GM18867 (cell line): ENCODE results near the gene SLC16A2.

Source experiments
- ATAC-seq: cut with Tn5 transposase; IDR thresholded peaks from one replicate; pipeline ENCODE4 v1.9.1; 2021; ENCODE audit warnings: mild to moderate bottlenecking, moderate library complexity; ENCODE audit not compliant: unreplicated experiment

SLC16A2 gene

DNA sequence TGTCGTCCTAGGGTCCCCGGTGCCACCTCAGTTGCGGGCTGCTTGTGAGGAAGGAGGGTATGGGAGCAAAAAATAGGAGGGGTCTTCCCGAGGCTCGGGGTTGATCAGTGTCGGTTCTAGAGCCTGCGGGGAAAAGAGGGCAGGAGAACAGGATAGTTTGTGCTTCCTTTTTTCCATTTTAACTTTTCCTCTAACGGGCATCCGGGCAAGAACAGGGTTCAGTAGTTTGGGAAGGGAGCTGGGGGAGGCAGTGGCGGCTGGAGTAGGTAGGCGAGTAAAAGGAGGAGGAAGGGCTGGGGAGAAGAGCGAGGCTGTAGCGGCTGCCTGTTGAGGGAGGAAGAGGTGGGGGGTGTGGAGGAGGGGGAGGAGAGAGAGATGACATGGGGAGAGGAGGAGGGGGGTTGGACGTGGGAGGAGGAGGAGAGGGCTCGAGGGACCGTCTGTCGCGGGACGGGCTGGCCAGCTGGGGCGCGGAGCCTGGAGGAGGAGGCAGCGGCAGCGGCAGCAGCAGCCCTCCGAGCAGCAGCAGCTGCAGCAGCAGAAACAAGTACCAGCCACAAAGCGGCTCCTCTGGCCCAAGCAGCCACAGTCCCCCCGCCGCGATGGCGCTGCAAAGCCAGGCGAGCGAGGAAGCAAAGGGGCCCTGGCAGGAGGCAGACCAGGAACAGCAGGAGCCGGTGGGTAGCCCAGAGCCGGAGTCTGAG lies at the start of gene SLC16A2:
SLC16A2 (plus strand) TSS at position 458 of the 704 bp plus-strand sequence; CDS start at position 603, 145 bp downstream.
- no peak for ATAC-seq

- ATAC-seq: no peak
Observed at GRCh38 chrX:74372272-74372671, 49.0 kb upstream of the SLC16A2 start.

DNA sequence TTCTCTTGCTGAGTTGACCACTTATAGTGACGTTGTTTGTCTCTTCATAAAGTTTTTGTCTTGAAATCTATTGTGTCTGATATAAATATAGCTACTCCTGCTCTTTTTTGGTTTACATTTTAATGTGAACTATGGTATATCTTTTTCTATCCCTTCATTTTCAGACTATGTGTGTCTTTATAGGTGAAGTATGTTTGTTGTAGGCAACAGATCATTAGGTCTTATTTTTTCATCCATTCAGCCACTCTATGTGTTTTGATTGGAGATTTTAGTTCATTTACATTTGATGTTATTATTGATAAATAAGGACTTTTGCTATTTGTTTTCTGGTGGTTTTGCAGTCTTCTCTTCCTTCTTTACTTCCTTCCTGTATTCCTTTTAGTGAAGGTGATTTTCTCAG lies 44.0 kb upstream of the SLC16A2 start:
- no peak for ATAC-seq

- ATAC-seq: peak; percentile 89
Observed at GRCh38 chrX:74382613-74383012, 38.7 kb upstream of the SLC16A2 start.

- no peak for ATAC-seq
Observed at GRCh38 chrX:74383611-74384010, 37.7 kb upstream of the SLC16A2 start.

DNA sequence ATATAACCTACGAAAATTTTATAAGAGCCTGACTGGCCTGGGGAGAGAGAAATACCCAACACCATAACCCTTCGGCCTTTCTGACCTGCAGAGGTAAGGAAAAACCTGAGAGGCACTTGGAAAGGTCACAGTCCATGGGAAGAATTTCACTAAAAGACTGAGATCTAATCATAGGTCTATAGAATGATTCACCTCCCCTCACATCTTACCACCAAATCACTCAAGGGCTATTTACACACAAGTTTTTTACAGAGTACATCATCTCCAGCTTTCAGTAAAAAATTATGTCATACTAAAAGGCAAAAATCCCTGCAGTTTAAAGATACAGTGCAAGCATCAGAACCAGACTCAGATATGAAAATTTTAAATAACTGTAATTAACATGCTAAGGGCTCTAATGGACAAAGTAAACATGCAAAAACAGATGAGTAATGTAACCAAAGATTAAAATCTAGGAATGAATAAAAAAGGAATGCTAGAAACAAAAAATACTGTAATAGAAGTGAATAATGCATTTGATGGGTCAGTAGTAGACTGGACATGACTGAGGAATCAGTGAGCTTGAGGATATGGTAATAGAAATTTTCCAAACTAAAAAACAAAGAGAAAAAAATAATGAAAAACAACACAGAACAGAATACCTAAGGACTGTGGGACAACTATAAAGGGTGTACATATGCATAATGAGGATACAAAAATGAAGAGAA lies 32.1 kb upstream of the SLC16A2 start:
- no peak for ATAC-seq

DNA sequence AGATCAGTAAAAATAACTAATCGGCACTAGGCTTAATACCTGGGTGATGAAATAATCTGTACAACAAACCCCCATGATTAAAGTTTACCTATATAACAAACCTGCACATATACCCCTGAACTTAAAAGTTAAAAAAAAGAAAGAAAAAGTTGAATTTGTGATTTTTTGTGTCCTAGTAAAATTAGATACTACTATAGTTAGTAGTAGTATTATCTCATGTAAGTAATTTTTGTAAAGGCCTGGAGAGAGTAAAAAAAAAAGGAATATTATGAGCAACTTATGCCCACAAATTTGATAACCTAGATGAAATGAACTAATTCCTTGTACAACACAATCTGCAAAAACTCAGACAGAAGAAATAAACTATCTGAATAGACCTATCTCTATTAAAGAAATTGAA lies 25.7 kb upstream of the SLC16A2 start:
- ATAC-seq: no peak

DNA sequence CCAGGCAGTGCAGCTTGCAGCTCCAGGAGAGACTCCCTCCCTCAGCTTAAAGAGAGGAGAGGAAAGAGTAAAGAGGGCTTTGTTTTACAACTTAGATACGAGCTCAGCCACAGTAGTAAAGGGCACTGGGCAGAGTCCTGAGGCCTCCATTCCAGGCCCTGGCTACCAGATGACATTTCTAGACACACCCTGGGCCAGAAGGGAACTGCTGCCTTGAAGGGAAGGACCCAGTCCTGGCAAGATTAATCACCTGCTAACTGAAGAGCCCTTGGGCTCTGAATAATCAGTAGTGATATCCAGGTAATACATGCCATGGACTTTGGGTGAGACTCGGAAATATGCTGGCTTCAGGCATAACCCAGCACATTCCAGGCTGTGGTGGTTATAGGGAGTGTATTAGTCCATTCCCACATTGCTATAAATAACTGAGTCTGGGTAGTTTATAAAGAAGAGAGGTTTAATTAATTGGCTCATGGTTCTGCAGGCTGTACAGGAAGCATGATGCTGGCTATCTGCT lies 15.3 kb upstream of the SLC16A2 start:
- ATAC-seq: no peak

GRCh38 chrX:74408304-74408703 lies 13.0 kb upstream of the SLC16A2 start:
- peak; percentile 71 for ATAC-seq

GRCh38 chrX:74419864-74420195 lies 1.5 kb upstream of the SLC16A2 start:
- ATAC-seq: no peak

DNA sequence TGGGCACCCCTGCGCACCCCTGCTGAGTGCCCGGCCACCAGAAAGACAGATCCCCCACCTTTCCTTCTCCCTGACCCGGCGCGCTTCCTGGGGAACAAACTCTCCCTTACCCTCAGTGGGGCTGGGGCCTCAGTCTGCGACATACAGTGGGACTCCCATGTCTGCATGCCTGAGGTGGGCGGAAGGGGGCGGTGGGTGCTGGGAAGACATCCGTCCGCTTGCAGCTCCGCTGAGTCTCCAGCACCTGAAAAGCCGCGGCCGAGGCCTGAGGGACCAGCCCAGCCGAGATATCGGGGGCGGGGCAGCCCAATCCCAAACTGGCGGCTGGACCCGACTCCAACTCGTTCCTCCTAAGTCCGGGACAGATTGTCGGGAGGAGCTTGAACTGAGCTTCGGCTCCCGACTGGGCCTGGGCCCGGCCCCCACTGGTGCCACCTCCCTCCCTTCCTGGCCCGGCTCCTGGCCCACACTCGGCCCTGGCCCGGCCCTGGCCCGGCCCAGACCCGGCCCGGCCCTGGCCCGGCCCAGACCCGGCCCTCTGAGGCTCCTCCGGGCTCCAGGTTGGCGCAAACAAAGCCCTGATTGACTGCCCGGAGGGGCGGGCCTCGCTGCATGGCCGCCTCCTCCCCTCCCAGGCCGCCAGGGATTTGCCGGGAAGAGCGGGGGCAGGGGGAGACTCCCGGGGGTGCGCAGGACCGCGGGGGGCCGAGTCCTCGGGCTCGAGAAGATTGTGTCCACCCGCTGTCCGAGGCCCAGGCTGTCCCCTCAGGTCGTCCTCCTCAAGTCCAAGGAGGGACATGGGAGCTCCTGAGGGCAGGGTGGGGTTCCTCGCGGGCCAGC lies 877 bp upstream of the SLC16A2 start:
- ATAC-seq: no peak

DNA sequence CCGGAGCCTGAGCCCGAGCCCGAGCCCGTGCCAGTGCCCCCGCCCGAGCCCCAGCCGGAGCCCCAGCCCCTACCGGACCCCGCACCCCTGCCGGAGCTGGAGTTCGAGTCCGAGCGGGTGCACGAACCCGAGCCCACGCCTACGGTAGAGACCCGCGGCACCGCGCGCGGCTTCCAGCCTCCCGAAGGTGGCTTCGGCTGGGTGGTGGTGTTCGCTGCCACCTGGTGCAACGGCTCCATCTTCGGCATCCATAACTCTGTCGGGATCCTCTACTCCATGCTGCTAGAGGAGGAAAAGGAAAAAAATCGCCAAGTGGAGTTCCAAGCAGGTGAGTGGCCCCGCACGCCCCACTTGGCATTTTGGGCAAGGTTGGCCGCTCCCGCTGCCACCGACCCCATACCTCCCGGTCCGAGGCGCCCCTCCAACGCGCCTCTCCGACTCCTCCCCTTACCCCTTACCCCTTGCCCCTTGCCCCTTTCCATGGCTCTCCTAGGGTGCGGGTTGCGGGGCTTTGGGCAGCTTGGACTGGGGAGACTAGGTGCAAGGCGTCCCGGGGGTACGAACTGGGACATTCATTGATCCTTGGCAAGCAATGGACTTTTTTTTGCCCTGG lies 553 bp downstream of the SLC16A2 start:
- no peak for ATAC-seq

DNA sequence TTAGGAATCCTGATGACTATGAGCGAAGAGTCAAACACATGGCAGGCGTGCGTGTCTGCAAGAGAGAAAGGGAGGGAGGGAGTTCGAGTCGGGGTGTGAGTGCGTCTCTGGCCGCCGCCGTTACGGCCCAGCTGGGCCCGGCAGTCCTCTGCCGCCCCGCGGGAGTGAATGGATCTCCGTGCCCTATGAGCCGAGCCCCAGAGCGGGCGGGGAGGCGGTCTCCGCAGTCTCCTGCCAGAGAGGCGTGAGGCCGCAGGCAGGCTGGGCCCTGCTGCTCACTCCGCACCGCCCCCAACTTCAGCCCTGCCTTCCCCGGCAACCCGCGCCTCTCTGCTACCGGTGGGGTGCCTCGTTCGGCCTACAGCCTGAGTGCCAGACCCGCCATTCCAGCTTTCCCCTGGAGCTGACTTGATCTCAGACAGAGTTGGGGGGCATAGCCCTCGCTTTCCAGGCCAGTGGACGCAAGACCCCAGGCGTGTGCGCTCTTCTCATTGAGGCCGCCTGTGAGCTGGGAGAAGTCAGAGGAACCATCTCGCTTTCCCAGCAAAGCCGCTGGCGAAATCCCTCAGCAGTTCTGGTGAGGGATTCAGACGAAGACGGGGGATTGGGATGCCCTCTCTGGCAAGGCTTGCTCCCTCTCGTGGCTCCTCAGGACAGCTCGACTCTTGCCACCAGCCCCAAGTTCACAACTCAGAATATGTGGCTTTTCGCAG lies 1.4 kb downstream of the SLC16A2 start:
- no peak for ATAC-seq

DNA sequence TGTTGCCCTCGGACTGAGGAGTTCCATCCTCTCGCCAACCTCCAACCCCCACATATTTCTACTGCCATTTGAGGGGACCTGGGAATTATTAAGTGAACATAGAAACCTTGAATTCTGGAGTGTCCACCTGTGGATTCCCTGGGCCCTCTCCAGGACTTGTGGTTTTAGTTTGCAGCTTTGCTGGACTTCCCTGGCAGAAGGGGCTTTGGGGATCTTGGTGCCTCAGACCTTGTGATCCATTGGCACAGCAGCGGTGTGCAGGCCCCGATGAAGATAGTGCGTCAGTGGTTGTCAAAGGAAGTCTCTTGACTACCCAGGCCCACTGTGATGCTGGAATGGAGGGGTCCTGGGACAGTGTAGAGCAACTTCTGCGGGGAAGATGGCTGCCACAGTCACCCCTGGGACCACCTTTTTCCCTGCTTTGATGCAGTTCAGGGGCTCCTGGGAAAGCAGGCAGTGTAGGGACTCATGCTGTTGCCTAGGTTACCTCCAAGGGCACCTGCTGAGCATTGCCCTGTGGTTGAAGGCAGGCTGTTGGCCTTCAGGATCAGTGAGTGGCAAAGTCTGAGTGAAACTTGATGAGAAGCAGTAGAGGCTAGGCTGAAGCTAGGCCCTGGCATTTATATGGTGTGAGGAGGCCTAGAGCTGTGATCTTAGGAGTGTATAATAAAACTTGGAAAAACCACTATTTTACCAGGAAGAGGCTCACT lies 2.2 kb downstream of the SLC16A2 start:
- ATAC-seq: no peak

DNA sequence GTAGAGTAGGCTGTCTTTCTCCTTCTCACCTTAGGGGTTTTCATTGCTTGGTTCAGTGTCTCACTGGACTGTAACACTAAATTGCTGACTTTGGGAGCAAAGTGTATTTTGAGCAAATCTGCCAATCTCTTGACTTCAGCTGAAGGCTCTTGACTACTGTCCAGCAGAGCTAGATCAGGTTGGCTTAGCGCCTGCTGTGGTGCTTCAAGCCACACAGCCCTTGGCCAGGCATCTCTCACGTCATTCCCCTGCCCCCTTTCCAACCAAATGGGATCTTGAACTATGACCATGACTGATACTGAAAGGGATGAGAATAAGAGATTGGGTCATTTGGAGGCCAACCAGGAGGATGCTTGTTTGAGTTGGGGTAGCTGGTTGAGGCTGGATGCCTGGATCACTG lies 4.8 kb downstream of the SLC16A2 start:
- no peak for ATAC-seq

GRCh38 chrX:74426615-74427014 lies 5.3 kb downstream of the SLC16A2 start:
- ATAC-seq: no peak

DNA sequence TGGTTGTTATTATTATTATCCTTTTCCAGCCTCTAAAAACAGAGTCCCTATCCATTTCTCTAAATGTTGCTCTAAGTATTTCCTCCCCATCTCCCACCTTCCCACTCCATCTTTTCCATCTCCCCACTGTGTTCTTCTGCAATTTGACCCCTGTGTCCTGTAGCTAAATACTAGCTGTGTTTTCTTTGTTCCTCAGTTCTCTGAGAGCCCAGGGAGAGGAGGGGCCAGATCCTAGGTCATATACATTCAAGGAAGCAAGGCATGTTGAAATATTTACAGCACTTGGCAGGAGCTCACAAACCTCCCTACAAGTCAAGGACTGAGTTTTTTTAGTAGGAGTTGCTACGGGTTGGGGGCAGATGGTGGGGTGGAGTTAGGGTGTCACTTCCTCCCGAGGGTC lies 10.5 kb downstream of the SLC16A2 start:
- no peak for ATAC-seq

DNA sequence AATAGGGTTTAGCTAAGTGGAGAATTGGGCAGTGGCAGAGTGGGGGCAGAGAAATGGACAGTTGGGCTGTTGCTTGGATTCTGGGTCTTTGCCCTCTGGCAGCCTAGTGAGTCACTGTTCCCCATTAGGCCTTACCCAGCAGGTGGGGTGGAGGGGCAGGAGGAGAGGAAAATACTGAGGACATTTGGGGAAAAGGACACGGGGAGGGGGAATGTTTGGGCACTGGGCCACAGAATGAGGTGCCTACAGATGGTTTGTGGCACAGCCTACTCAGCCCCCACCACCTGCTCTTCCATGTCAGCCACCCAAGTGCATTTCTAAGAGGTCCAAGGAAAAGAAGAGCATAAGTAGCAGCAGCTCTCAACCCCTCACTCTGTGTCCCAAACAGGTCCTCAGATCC lies 13.0 kb downstream of the SLC16A2 start:
- ATAC-seq: no peak

DNA sequence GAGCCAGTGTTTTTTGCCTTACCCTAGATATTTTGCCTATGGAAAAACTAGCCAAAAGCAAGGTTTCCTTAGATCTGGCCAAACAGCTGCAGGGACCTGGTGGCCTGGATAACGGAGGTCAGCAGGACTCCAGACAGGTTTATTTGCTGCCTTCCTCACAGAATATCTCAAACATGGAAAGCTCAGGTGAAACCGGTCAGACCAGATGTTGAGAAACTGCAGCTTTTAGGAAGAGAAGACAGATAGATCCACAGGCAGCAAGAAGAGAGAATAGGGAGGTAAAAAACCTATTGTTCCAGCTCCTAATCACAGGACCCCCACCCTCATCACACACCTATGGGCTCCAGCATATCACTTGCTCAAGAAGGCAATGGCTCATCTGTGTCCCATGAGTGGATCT lies 16.2 kb downstream of the SLC16A2 start:
- no peak for ATAC-seq

DNA sequence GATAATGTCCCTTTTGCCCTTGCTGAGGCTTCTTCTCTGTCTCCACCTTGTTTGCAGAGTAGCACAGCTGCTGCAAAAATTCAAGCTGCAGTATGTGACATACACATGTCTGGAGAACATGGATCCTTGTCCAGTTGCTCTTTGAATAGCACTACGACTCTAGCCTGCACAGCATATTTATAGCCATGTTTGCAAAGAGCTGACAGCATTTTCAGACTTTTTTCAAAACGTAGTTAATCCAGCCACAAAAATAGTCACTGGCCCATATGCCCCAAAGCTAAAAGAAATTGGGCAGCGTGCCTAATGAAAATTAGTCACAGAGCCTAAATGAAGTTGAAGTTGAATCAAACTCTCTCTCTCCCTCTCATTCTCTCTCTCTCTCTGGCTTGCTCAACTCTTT lies 17.5 kb downstream of the SLC16A2 start:
- ATAC-seq: no peak
